ENCODE measurements around the gene AP4E1.
"Not testable (repeated sequence)": the region's sequence is repeated elsewhere in the genome, so short reads cannot be mapped to it uniquely, and the experiment has no call there.

Gene AP4E1

DNA sequence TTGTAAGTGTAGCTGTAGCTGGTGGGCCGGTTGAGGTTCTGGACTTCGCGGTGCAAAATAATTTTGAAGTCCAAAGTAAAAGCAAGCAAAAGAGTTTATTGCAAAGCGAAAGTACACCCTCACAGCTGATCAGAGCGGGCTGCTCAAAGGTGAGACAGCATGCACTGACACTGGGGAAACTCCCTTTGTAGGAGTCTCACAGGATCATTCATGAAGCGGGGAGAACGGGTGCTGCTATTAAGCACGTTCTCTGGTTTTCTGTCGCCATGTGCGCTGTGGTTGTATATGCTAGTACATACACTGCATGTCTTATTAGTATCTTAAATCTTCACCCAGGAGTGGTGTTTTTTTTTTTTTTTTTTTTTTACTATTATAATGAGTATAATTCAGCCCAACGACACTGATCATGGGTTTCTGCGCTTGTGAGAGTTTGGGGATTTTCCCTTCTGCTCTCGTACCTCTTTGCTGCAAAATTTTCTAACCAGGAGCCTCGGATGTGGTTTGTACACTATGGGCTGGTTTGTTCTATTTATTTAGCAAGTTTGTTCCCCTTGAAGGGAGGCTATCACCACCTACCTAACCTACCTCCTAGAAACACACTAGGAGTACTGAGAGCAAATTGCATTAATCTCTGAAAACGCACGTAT lies 1.4 kb upstream of the AP4E1 start:
- DNase-seq = peak; percentile 53 to 57
- TF ChIP-seq GATA1 (IDR thresholded peaks at IDR 0.05; ENCODE audit: low read depth, low read length) (no peak), POLR2A (IDR thresholded peaks at IDR 0.05; ENCODE audit: low read length) (no peak)

GRCh38 chr15:50907601-50908208 lies 778 bp upstream of the AP4E1 start:
- peak; percentile 79 to 83 for DNase-seq

GRCh38 chr15:50909010-50909317 lies 481 bp downstream of the AP4E1 start:
- no peak for DNase-seq
- TF ChIP-seq GATA1 (IDR thresholded peaks at IDR 0.05; ENCODE audit: low read depth, low read length) = no peak
- TF ChIP-seq POLR2A (IDR thresholded peaks at IDR 0.05; ENCODE audit: low read length) = no peak

More at GRCh38 chr15:50907601-50908208, 778 bp upstream of the AP4E1 start:
- no peak for TF ChIP-seq POLR2A (IDR thresholded peaks at IDR 0.05; ENCODE audit: low read length)
- TF ChIP-seq GATA1 (IDR thresholded peaks at IDR 0.05; ENCODE audit: low read depth, low read length) = no peak

- DNase-seq = not testable (repeated sequence)
Observed at GRCh38 chr15:50910426-50910795, 1.9 kb downstream of the AP4E1 start.

GRCh38 chr15:50911001-50911400 lies 2.5 kb downstream of the AP4E1 start:
- TF ChIP-seq POLR2A (IDR thresholded peaks at IDR 0.05; ENCODE audit: low read length) = no peak
- no peak for TF ChIP-seq GATA1 (IDR thresholded peaks at IDR 0.05; ENCODE audit: low read depth, low read length)
- no peak for DNase-seq

GRCh38 chr15:50911621-50912020 lies 3.1 kb downstream of the AP4E1 start:
- no peak for TF ChIP-seq POLR2A (IDR thresholded peaks at IDR 0.05; ENCODE audit: low read length)
- no peak for TF ChIP-seq GATA1 (IDR thresholded peaks at IDR 0.05; ENCODE audit: low read depth, low read length)
- DNase-seq = no peak

DNA sequence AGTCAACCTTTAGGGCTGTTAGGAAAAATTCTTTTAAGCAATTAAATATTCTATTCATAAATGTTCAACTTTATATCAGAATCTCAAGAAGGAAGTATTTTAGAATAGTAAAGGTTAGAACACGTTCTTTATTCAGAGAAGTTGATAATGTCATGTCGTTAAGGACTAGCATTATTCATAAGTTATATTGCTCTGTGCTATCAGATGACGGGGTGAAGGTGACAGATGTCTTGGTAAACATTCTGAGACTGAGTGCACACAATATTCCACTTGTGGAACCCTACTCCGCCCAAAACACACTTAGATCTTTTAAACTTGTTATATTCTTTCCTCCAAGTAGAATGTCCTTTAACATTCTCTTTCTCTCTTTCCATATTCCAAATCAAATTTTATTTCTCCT lies 7.9 kb downstream of the AP4E1 start:
- no peak for DNase-seq
- TF ChIP-seq POLR2A (IDR thresholded peaks at IDR 0.05; ENCODE audit: low read length) = no peak
- no peak for TF ChIP-seq GATA1 (IDR thresholded peaks at IDR 0.05; ENCODE audit: low read depth, low read length)

- not testable (repeated sequence) for DNase-seq
Observed at GRCh38 chr15:50919359-50919758, 10.9 kb downstream of the AP4E1 start.

GRCh38 chr15:50925281-50925680 lies 16.8 kb downstream of the AP4E1 start:
- DNase-seq = no peak
- no peak for TF ChIP-seq POLR2A (IDR thresholded peaks at IDR 0.05; ENCODE audit: low read length)
- no peak for TF ChIP-seq GATA1 (IDR thresholded peaks at IDR 0.05; ENCODE audit: low read depth, low read length)

DNA sequence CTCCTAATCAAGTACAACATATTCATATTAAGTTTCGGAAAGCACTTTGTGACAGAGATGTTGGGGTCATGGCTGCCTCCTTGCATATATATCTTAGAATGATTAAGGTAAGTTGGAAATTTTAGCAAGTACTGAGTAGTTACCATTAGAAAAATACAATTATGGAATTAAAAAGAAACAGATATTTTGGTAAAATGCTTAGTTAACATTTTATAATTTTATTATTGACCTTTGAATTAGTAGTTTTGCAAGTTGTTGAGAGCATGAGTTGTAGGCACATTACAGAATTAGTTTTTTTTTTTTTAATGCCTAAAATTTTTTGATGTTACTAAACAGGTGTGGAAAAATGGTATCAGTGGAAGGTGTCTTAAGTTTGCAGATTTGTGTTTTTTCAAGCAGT lies 20.6 kb downstream of the AP4E1 start:
- no peak for TF ChIP-seq POLR2A (IDR thresholded peaks at IDR 0.05; ENCODE audit: low read length)
- TF ChIP-seq GATA1 (IDR thresholded peaks at IDR 0.05; ENCODE audit: low read depth, low read length) = no peak
- DNase-seq = no peak

- no peak for TF ChIP-seq POLR2A (IDR thresholded peaks at IDR 0.05; ENCODE audit: low read length)
- no peak for TF ChIP-seq GATA1 (IDR thresholded peaks at IDR 0.05; ENCODE audit: low read depth, low read length)
- DNase-seq = no peak
Observed at GRCh38 chr15:50930792-50931191, 22.3 kb downstream of the AP4E1 start.

- DNase-seq = no peak
- no peak for TF ChIP-seq POLR2A (IDR thresholded peaks at IDR 0.05; ENCODE audit: low read length)
- no peak for TF ChIP-seq GATA1 (IDR thresholded peaks at IDR 0.05; ENCODE audit: low read depth, low read length)
Observed at GRCh38 chr15:50933341-50933740, 24.9 kb downstream of the AP4E1 start.

GRCh38 chr15:50938525-50938924 lies 30.0 kb downstream of the AP4E1 start:
- DNase-seq = no peak
- no peak for TF ChIP-seq GATA1 (IDR thresholded peaks at IDR 0.05; ENCODE audit: low read depth, low read length)
- TF ChIP-seq POLR2A (IDR thresholded peaks at IDR 0.05; ENCODE audit: low read length) = no peak

- DNase-seq = no peak
- no peak for TF ChIP-seq GATA1 (IDR thresholded peaks at IDR 0.05; ENCODE audit: low read depth, low read length)
- no peak for TF ChIP-seq POLR2A (IDR thresholded peaks at IDR 0.05; ENCODE audit: low read length)
Observed at GRCh38 chr15:50939911-50940310, 31.4 kb downstream of the AP4E1 start.

DNA sequence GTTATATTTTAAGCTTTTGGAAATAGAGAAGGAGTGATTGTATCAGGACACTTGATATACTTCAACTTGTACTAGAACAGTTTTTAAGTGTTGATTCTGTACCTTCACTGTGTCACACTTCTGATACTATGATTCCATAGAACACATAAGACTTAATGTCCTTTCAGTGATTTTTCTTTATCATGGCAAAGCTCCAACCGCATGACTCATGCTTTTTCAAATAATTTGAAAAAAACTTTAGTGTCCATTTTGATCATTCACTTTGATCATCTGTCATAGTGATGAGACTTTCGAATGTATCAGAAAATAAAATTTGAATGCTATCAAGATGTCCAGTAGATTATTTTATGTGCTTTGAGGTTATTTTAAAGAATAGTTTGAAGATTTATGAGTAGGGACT lies 32.0 kb downstream of the AP4E1 start:
- TF ChIP-seq POLR2A (IDR thresholded peaks at IDR 0.05; ENCODE audit: low read length) = no peak
- no peak for TF ChIP-seq GATA1 (IDR thresholded peaks at IDR 0.05; ENCODE audit: low read depth, low read length)
- DNase-seq = peak; percentile 2 to 20

- TF ChIP-seq POLR2A (IDR thresholded peaks at IDR 0.05; ENCODE audit: low read length) = no peak
- no peak for TF ChIP-seq GATA1 (IDR thresholded peaks at IDR 0.05; ENCODE audit: low read depth, low read length)
- no peak for DNase-seq
Observed at GRCh38 chr15:50943638-50944037, 35.2 kb downstream of the AP4E1 start.
